HL-60/S4 treated with phorbol 12-myristate 13-acetate at 8.2 ng/mL for 4 days and 3 days (cell line): ENCODE data around the gene CFAP57.

Source experiments
- in situ Hi-C: fragments of 300-500 bp; cut with MboI; formaldehyde crosslinking; loops from 2 replicates; pipeline ENCODE4 v1.15.0; 2022; ENCODE audit warnings: low sequenced_read_pairs

Gene CFAP57

GRCh38 chr1:43293896-43294760 is 122.0 kb downstream of the CFAP57 start:
- in situ Hi-C loops: no loop called here

- in situ Hi-C loops: no loop called here
These were observed 122.6 kb downstream of the CFAP57 start for GRCh38 chr1:43294761-43295160.

- in situ Hi-C loops: no loop called here
These were observed 124.1 kb downstream of the CFAP57 start for GRCh38 chr1:43296207-43296606.

- in situ Hi-C loops: no loop called here
These were observed 125.9 kb downstream of the CFAP57 start for GRCh38 chr1:43298055-43298454.

GRCh38 chr1:43299101-43299500 is 127.0 kb downstream of the CFAP57 start:
- in situ Hi-C loops: no loop called here

- in situ Hi-C loops: no loop called here
These were observed 128.4 kb downstream of the CFAP57 start, which contains the start of gene TIE1 for GRCh38 chr1:43300378-43301094. TSS of gene TIE1 (plus strand) at chr1:43300982. CDS start at chr1:43301072, 90 bp downstream.

GRCh38 chr1:43302201-43302600 is 130.1 kb downstream of the CFAP57 start:
- in situ Hi-C loops: no loop called here

GRCh38 chr1:43302721-43303470 is 130.8 kb downstream of the CFAP57 start:
- in situ Hi-C loops: no loop called here

GRCh38 chr1:43303471-43304313 is 131.6 kb downstream of the CFAP57 start:
- in situ Hi-C loops: no loop called here
